A673 (cell line): ENCODE data around the gene SUCLG2.

Source experiments
- CTCF ChIP-seq: fragments of 300-800, 200-600 bp; sonication (generic); conservative IDR thresholded peaks from 2 replicates; pipeline ENCODE4 v1.5.1; 2017; ENCODE audit warnings: low read depth, mild to moderate bottlenecking, antibody characterized with exemption, low read length, moderate library complexity, mixed read lengths
- EZH2 ChIP-seq: fragments of 200-600 bp; sonication (generic); IDR thresholded peaks from 2 replicates; pipeline ENCODE4 v1.6.1; 2017; ENCODE audit warnings: borderline replicate concordance, low read depth, mild to moderate bottlenecking, mixed read lengths, antibody characterized with exemption, low read length; ENCODE audit not compliant: poor library complexity, severe bottlenecking

GRCh38 chr3:67400476-67400875 is 253.9 kb downstream of the SUCLG2 start:
- no peak for TF ChIP-seq CTCF
- TF ChIP-seq EZH2: no peak
